GM12801 (cell line): ENCODE data around the gene HNRNPA1.

Source experiments
- TF ChIP-seq, protein P1 (sequence below): IDR thresholded peaks from one replicate; pipeline ENCODE4 v1.5.1; 2011; ENCODE audit warnings: control low read depth; ENCODE audit not compliant: insufficient read length; ENCODE audit errors: extremely low read depth

The HNRNPA1 gene

DNA sequence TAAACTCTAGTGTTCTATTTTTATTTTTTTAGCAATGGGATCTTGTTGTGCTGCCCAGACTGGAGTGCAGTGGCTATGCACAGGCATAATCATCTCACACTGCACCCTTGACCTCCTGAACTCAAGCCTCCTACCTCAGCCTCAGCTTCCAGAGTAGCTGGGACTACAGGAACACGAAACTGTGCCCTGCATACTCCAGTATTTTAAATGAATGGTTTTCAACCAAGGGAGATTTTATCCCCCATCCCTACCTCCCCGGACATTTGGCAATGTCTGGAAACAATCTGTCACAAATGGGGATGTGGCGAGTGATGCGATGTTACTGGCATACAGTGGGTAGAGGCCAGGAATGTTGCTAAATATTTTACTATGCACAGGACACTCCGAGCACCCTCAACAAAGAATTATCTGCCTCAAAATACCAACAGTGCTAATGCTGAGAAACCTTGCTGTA lies 2.7 kb upstream of the HNRNPA1 start:
- TF ChIP-seq, protein P1, sequence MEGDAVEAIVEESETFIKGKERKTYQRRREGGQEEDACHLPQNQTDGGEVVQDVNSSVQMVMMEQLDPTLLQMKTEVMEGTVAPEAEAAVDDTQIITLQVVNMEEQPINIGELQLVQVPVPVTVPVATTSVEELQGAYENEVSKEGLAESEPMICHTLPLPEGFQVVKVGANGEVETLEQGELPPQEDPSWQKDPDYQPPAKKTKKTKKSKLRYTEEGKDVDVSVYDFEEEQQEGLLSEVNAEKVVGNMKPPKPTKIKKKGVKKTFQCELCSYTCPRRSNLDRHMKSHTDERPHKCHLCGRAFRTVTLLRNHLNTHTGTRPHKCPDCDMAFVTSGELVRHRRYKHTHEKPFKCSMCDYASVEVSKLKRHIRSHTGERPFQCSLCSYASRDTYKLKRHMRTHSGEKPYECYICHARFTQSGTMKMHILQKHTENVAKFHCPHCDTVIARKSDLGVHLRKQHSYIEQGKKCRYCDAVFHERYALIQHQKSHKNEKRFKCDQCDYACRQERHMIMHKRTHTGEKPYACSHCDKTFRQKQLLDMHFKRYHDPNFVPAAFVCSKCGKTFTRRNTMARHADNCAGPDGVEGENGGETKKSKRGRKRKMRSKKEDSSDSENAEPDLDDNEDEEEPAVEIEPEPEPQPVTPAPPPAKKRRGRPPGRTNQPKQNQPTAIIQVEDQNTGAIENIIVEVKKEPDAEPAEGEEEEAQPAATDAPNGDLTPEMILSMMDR = no peak

DNA sequence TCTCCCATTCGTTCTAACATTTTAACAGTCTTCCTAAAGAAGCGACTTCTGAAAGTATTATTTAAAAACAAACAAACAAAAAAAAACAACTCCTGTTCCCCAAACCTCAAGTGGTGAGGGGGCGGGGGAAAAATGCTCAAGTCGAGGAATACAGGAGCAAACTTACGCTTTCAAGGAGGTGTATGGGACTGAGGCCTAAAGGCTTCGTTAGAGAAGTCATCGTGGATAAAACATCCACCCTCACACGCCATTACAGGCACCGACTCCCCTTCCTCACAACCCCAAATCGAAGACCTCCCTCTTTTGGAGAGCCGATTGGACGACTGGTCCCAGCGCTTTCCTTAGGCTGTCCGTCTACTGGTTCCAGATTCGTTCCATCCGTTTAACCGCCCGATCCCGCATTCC lies 1.3 kb upstream of the HNRNPA1 start:
- TF ChIP-seq, protein P1 = no peak

DNA sequence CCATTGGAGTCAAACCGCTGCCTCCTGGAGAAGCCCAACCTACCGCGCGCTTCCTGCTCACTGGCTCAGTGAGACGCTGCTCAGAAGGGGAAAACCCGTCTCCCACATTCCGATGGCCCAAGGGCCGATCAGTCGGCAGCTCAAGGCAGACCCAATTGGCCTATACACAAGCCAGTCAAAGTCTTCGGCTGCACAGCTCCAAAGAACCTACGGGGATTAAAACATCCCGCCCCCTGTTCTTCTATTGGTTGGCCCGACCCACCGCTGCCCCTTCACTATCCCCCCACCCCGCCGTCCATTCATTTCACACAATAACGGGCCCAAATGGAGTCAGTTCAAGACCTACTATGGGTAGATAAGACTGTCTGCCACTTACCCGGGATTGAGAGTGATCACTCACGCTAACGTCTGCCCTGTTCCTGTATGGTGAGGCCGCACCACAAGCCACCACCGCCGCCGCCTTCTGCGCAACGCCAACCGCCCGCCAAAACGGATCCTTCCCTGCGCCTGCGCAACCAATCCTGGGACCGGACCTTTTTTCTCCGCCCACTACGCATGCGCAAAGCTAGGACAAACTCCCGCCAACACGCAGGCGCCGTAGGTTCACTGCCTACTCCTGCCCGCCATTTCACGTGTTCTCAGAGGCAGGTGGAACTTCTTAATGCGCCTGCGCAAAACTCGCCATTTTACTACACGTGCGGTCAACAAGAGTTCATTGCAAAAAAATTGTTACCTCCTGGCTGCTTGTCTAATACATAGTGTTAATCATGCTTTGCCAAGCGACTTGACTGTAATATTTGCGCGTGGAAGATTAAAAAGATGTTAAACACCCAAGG lies 676 bp upstream of the HNRNPA1 start, which contains the start of gene CBX5:
CBX5 (minus strand) TSS at position 491 of the 836 bp plus-strand sequence. CDS start 22,472 bp downstream, outside the sequence.
- TF ChIP-seq, protein P1 = no peak

DNA sequence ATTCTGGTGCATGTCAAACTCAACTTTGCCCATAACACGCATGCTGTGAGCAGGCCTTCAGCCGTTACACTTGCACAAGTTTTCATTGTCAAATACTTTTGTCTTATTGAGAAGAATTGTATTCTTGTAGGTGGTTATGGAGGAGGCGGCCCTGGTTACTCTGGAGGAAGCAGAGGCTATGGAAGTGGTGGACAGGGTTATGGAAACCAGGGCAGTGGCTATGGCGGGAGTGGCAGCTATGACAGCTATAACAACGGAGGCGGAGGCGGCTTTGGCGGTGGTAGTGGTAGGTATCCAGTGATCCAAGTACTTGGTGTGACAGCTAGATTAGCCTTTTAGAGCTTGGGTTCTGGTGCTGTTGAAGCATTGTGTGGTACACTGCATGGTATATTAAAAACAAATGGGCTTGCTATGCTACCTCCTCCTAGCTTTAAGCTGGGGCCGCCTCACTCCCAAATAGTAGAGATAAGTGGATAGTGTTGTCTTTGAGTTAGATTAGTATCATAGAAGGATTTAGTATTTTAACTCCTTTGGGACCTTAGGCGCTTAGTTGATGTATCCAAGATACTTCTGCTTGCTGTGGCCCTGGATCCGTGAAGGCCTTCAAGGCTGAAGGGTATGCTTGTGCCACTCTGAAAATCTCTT lies 2.5 kb downstream of the HNRNPA1 start:
- TF ChIP-seq, protein P1 = no peak

DNA sequence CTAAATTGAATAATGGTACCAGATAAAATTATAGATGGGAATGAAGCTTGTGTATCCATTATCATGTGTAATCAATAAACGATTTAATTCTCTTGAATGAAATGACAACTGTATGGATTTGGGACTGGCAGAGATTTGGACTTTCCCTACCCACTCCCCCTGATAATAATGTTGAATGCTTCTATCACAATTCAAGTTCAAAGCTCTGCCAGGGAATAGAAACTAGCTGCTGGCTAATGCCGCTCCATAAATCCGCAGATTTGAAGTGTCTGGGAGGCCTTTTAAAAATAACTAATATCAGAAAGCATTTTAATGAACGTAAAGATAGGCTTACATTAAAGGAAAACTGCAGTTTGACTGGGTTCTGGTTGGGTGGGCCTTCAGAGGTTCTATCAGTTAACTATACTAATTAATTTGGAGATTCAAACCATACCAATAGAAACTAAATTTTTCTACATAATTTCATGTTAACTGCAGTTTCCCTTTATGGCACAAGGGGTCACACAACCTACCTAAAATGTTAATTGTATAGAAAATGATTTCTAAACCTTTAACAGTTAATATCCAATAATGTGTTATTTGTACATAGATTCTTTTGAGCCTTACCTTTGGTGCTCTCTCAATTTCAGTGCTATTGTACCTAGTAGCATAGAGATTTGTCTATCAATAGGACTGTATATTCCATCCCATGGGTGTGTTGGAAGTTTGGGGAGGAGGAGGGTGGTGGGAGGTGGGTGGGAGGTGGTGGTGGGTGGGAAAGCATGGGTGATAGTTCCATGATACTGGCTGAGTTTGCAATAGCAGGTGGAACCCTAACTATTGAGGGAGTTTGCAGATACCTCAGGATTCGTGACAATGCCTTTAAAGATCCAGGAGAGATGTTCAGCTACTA lies 4.9 kb downstream of the HNRNPA1 start:
- TF ChIP-seq, protein P1 = no peak

DNA sequence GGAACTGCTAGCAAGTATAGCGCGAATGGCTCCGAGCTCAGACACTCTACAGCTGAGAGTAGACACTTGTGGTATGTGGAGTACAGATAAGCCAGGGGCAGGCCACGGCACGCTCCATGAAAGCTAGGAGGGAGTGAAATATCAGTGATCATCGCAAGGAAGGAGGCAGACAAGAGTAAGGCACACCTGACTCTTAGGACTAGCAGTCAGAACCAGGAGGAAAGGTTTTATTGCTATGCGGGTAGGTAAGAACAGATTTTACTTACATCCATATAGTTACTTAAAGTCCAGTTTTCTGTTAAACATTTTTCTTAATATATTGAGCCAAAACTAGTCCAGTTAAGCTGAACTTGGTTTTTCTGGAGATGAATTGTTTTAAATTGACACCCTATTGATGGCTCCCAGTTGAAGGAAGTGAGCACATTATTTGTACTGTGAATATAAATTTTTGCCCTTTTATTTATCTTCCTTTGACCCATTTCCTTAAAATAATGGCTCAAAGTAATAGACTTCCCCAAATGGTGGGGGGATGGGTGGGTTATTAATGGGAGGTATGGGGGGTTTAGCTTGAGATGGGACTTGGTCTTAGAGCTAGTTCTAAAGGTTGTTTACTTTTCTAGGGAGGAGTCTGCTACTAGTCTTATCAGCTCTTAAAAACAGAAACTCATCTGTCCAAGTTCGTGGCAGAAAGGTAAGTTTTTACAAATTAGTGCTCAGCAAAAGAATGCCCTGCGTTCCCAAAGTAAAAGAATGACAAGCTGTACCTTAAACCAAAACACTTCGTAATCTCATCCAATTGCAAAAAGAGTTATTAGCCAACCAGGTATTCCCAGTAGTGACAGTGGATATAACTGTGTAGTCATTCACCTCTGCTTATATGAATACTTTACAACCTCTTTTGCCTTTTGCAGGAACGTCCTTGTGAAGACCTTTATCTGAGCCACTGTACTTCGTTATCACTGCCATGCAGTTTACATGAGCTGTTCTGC lies 5.8 kb downstream of the HNRNPA1 start:
- TF ChIP-seq, protein P1 = no peak
